HG03280 (cell line): ENCODE measurements around the gene RAD51.

Experiments used
- ATAC-seq: cut with Tn5 transposase; IDR thresholded peaks from one replicate; pipeline ENCODE4 v1.9.1; 2021; ENCODE audit warnings: mild to moderate bottlenecking, moderate library complexity; ENCODE audit not compliant: unreplicated experiment

RAD51 gene

GRCh38 chr15:40776537-40777141 lies 81.7 kb downstream of the RAD51 start:
- ATAC-seq: no peak
